Activated T-helper 1 cell treated with Interleukin-2 at 50 U/mL for 16 hours (primary cell): ENCODE data around the gene AKAP8.

Experiments
- DNase-seq: peaks from one replicate; pipeline ENCODE4 v3.0.0-alpha.2; 2020; ENCODE audit warnings: low read depth

AKAP8 gene

DNA sequence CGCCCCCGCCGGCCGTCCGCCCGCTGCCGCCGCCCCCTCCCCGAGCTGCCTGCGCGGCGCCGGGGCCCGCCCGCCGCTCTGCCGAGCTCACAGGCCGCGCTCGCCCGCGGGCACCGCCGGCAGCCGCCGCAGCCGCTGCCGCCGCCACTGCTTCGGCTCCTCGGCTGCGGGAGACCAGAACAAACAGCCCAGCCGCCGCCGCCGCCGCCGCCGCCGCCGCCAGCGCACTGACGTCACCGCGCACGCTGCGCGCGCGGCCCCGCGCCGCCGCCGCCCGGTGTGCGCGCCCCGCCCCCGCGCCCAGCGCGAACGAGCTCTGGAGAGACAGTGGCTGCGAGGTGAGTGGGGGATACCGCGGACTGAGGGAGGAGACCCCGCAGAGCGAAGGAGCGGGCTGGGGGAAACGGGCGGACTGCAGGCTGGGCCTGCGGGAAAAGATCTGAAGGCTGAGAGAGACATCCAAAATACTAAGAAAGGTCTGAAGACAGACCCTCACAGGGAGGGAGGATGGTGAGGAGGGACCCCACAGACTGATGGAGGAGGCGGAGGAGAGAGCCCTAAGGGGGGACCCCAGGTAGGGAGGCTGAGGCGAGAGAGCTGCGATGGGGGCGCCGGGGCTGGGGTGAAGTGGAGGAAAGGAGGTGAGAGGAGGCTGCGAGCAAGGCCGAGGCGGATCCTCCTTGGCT lies 47.1 kb downstream of the AKAP8 start, which contains the start of gene BRD4:
TSS of gene BRD4 (minus strand) at position 229 of the 686 bp plus-strand sequence. CDS start 59,440 bp downstream, outside the sequence.
- peak; percentile 72 for DNase-seq

DNA sequence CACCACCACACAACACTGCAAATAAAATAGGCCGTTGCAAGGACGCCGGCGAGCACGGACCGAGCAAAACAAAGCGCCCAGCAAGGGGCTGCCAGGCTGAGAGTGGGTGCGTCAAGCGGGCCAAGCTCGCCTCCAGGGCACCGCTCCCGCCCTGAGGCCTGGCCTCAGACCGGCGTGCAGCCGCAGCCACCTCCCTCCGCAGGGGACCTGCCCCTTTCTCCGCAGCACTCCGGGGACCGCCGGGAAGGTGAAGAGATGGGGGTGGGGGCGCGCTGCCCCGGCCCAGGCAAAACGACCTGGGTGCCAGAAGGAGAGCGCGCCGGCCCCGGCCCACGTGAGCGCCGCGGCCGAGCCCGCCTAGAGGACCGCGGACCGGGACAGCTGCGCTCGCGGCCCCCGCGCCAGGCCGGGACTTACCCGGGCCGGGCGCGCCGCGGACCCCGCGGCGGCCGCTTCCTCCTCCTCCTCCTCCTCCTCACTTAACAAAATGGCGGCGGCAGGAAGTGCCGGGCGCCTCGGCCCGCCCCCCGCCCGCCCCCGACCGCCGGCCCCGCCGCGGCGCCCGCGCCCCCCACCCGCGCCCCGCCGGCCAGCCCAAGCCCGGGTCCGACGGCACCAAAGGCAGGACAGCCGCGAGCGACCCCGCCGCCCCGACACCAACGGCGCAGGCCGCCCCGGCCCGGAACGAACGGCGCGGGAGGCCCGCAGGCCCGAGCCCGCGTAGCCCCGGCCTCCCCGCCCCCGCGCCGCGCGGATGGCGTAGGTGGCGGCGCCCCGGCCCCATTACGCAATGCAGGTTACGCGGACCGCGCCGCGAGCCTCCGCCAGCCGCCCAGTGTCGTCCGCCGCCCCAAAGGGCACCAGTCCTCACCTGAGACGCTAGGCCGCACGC lies 47.9 kb downstream of the AKAP8 start:
- DNase-seq: peak; percentile 40

DNA sequence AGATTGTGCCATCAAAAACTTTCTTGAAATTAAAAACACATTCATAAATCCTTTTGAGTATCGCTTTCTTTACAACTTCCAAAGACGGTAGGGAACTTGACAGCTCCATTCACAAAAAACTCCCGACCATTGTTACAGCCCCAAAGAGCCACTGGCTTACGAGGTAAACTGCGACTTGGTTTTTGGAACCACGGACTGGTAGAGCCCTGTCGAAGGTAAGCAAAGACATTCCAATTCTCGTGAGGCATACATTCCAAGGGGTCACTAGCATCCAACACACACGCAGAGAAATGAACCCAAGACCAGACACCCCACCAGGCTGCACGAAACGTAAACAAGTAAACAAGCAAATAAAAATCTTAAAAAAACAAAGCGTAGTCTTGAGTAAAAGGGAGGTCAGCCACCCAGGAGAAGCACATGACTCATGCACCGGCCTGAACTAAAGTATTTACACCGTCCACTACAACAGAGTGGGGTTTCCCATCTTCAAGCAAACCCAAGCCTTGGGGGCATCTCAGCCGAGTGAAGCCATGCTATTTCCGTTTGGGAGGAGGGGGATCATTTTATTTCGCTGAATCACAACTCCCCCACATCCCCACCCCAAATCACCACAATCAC lies 48.7 kb downstream of the AKAP8 start:
- no peak for DNase-seq

DNA sequence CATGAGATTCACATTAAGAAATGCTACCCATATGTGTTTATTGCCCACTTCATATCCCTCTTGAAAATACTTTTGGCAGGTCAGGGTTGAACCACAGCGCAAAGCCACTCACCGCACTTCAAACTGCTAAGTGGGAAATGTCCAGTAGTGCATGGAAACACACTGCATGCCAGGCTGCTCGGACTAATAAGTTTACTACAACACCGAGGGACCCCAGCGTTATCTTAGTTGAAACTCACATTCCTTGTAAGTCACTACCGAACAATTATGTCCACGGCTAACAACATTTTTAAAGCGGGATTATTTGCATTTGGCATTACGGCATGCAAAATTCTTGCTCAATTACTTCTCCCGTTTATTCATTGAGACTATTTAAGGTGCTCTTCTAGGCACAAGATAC lies 51.3 kb downstream of the AKAP8 start:
- DNase-seq: no peak

DNA sequence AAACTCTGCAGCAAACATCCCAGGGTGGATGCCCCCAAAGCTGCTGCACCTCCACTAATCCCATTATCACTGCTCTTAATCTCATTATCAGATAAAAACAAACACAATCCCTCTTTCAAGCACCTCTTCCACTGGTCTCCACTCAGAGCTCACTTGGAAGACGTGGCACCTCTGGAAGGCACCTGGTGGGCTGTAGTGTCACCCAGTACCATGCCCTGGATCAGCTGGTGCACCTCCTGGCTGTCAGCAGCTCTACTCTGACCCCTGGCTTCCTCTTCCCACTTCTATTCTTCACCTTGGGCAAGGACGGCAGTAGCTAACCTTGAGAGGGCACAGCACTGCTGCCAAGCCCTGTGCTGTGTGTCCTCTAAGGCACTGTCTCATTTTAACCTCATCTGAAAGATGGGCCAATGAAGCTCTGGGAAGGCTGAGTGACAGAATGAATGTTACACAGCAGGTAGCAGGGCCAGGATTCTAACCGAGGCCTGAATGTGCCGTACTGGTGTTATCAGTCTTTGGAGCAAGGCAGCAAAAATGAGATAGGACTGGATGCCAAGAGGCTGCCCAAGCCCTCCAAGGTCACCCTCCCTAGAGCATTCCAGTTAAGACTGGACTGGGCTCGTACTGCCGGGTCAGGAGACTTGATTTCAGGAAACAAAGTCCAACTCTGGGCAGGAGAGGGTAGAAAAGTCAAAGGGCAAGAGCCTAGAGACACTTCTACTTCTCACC lies 54.6 kb downstream of the AKAP8 start:
- no peak for DNase-seq

DNA sequence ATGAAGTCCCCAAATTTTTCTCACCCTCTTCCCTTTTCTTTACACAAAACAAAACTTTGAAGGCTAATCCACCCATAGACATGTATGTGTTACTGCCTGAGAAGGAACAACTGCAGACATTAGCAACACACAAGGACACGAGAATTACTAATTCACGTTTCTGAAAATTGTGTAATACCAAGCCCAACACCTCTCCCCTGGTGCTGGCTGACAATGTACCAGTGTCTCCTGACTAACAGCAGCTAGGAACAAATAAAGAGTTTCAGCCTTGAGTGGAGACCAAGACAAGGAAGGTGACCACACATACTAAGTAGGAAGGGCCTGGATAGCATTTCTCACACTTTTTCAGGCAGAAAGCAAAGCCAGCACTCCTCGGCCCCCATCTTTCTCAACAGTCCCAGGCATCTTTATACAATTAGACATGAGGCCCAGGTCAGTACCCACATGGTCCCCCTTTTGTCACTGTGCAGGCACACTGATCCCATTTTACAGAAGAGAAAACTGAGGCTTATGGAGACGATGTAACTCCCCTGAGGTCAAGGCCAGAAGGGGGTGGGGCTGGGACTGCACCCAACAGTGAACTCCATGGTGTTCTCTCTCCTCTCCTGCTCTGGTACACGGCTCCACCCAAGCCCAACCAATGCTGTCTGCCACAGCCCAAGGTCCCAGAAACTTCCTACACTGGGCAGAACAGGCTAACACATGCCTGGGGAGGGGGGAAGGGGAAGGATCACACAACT lies 55.9 kb downstream of the AKAP8 start:
- no peak for DNase-seq

DNA sequence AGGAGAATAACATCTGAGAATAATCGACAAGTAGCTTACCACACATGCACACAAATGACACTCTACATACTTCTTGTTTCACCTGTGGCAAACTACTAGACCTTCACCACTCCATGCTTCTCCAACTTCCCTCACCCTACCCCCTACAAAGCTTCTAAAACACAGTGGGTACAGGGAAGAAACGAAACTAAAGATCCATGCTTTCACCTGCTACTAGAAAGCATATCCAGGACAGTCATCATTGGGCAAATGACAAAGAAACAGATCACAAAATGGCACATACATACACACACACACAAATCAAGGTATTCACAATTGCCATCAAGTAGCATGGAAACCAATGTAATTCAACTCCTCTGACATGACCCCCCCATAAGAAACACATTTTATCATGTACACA lies 57.8 kb downstream of the AKAP8 start:
- DNase-seq: no peak

DNA sequence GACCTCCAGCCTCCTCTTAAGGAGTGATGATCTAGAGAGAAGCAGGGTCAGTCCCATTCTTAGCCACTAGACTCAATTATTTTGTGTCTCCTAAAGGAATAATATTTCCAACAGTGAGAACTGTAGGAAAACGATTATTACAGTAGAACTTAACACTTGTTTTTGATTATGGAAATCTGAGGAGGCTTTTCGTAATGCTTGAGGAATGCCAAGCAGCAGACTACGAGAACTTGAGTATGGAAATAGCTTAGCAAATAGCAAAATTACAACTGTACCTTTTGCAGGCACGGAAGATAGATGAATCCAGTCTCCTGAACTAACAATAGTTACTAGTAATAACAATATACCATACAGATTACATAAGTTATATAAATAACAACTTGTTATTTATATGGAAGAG lies 59.5 kb downstream of the AKAP8 start:
- DNase-seq: no peak

DNA sequence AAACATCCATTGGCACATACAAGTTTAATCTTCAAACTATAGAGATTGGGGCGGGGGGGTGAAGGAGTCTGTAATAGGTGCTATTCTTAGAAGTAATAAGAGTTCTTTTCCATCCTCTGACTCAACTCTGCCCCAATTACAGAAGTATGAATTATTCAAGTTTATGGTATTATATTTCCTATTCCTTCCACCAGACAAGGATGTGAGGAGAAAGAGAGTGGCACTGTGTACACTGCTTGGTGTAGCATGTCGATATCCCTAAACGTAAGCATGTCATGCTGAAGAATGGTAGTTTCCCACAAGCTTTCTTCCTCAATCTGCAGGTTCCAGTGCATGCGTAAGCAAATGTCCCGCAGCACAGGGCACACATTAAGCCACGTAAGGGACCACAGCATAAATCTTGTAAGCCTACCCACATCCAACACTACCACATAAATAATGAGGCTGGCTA lies 61.3 kb downstream of the AKAP8 start:
- DNase-seq: no peak

DNA sequence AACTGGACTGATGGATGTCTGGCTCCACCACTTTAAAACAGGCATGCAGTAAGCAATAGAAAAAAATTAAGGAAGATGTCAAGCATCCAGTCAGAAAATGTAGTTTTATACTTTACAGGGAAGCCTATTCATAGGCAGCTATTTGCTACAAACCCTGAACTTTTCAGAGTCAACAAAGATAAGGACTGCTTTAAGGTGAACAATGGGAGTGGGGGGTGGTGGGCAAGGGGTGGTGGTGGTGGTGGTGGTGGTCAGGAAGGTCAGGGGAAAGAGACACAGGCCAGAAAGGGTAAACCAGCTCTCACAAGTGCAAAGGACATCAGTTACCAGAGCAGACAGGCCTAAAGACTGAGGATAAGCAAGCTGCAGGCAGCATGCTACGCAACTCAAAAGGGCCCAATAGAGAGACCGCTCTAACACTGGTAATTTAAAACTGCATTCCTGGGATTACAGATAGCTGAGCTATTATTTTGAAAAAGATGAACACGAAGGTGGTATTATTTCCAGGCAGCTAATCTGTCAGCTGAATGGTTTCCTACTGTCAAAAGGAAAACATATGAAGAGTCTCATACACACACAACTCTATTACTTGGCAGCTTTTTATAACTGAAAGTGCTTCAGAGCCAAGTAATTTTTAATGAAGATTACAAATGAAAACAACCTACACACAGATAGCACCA lies 62.1 kb downstream of the AKAP8 start:
- DNase-seq: no peak

DNA sequence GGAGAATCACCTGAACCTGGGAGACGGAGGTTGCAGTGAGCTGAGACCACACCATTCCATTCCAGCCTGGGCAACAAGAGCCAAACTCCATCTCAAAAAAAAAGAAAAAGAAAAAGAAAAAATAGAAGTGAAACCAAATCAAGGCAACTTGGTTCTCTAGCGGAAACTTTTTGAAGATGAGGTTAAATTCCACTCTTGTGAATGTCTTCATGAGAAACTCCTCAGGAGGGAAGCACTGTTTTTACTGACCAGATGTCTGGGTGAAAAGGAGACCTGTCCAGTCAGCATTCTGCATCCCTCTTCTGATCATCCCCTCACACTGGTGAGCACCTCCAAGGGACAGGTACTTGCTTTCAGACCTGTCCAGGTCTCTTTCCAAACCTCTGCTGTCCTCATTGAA lies 63.1 kb downstream of the AKAP8 start:
- DNase-seq: no peak

DNA sequence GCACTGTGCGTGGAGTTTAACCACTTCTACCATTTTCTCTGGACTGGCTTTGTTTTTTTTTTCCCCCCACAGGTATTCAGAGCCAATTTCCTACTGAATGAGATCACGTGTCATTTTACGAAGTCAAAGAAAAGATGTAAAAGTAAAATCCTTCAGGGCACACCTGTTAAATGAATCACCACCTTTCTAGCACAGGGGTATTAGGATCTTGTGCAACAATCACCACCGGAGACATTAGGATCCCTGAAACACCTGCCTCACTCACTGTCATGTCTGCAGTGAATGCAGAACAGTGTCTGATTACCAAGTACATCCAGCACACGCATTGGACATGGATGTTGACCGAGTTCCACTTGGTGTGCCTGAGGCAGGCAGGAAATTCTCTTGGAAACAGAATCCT lies 64.5 kb downstream of the AKAP8 start:
- DNase-seq: no peak

DNA sequence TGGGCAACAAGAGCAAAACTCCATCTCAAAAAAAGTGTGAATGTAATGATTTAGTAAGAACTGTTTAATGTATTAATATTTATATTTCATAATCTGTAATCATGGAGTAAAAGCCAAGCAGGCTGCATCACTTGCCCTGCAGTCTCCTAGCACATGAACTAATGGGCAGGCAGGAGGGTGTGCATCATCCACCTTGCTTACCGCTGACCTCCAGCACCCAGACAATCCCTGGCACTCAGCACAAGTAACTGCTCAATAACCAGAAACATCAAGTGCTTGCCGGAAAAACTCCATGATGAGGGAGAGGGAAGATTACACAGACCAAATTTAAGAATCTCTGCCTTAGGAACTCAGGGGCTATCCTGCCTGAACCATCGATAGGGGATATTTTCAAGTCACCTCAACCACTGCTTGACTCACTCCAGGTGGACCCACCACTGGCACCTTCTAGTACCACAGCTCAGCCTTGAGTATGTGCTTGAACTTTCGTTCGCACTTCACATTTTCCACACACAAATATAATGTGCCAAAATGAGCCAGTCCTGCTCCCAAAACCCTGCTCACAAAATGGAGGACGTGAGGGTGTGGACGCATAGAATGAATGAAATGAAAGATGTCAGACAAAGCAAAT lies 65.8 kb downstream of the AKAP8 start:
- no peak for DNase-seq

DNA sequence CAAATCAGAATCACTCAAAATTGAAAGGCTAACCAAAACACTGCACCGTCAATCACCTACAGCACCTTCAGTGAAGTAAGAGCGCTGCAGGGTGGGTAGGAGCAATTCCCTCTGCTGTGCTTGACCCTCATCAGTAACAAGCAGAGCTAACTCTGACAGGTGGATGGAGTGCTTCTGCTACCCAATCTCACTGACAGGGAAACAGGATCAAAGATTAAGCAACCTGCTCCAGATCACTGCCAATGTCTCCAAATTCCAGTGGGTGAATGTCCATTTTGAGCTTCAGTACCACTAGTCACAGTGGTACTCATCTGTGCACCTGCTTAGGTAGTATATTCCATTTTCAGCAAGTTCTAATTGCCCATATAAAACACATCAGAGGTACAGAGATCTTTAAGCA lies 72.4 kb downstream of the AKAP8 start:
- DNase-seq: no peak

DNA sequence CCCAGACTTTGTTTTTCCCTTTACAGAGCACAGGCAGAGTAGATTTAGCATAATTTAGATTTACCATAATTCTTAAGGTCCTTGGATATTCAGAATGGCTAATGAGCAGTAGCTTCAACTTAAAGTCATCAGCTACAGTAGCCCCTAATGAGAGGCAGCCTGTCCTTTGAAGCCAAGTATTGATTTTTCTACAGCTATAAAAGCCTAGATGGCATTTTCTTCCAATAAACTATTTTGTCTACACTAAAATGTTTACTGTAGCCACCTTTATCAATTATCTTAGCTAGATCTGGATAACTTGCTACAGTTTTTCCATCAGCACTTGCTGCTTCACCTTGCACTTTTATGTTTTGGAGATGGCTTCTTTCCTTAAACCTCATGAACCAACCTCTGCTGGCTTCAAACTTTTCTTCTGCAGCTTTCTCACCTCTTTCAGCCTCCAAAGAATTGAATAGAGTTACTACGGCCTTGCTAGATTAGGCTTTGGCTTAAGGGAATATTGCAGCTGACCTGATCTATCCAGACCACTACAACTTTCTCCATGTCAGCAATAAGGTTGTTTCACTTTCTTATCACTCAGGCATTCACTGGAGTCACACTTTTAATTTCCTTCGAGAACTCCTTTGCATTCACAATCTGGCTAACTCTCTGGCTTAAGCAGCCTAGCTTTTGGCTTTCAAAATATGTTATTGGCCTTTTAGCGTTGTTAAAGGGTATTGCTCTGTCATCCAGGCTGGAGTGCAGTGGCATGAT lies 73.8 kb downstream of the AKAP8 start:
- DNase-seq: no peak

DNA sequence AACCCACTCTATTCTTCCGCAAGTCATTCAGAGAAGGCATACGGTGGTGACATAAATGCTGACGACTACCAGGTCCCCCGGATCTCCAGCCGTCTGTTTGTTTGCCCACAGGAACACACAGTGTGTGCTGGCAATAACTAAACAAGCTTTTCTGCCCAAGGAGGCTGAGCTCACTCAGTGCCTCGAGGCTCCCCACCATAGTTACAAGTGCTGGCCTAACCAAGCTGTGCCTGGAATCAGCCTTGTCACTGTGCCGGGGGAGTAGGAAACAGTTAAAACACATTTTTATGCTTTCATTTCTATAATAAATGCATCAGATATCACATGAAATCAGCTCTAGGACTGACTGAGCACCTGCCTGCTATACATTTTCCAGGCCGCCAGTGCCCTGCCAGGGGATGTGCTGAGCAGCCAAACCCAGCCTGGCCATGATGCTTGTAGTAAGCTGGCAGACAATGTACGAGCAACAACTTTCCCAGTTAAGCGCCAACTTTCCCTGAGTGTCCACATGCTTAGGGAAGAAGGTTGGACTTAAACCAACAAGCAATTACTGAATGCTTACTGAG lies 75.4 kb downstream of the AKAP8 start:
- no peak for DNase-seq
